ENCODE data around the gene STX1A. TPM values are rescaled to one million over a fixed set of nuclear protein-coding genes. Genes with fewer than 3 reads are reported as not detected.

Gene STX1A
- total RNA-seq, result 9.7 TPM

- peak; percentile 83 for DNase-seq
Observed at GRCh38 chr7:73718905-73719805, at the start of gene STX1A. Gene STX1A (minus strand): TSS chr7:73719669. CDS start chr7:73719631, 38 bp downstream.

GRCh38 chr7:73768641-73769480 is 49.4 kb upstream of the STX1A start:
- no peak for DNase-seq

GRCh38 chr7:73766556-73767229 is 47.2 kb upstream of the STX1A start:
- no peak for DNase-seq

- DNase-seq, result no peak
Observed at GRCh38 chr7:73762659-73762999, 43.2 kb upstream of the STX1A start.

GRCh38 chr7:73761854-73762658 is 42.6 kb upstream of the STX1A start:
- DNase-seq, result no peak

- DNase-seq, result no peak
Observed at GRCh38 chr7:73758581-73759138, 39.2 kb upstream of the STX1A start.

GRCh38 chr7:73749931-73750776 is 30.7 kb upstream of the STX1A start:
- no peak for DNase-seq

- DNase-seq, result no peak
Observed at GRCh38 chr7:73746378-73746777, 26.9 kb upstream of the STX1A start.

GRCh38 chr7:73742753-73743641 is 23.5 kb upstream of the STX1A start:
- peak; percentile 76 for DNase-seq

- DNase-seq, result peak; percentile 32
Observed at GRCh38 chr7:73742338-73742752, 22.9 kb upstream of the STX1A start.

- DNase-seq, result peak; percentile 15
Observed at GRCh38 chr7:73741600-73741999, 22.1 kb upstream of the STX1A start.

- peak; percentile 8 for DNase-seq
Observed at GRCh38 chr7:73740771-73741170, 21.3 kb upstream of the STX1A start.

GRCh38 chr7:73740212-73740611 is 20.7 kb upstream of the STX1A start:
- DNase-seq, result no peak

GRCh38 chr7:73739387-73739767 is 19.9 kb upstream of the STX1A start:
- no peak for DNase-seq

GRCh38 chr7:73738612-73739386 is 19.3 kb upstream of the STX1A start, which contains the start of gene ABHD11:
Gene ABHD11 (minus strand): TSS chr7:73738802. CDS start chr7:73738770, 32 bp downstream.
- DNase-seq, result peak; percentile 98

- peak; percentile 73 for DNase-seq
Observed at GRCh38 chr7:73738220-73738611, 18.7 kb upstream of the STX1A start.

GRCh38 chr7:73737491-73738219 is 18.2 kb upstream of the STX1A start:
- no peak for DNase-seq

- no peak for DNase-seq
Observed at GRCh38 chr7:73736885-73737284, 17.4 kb upstream of the STX1A start.

All from tongue (tissue), 2 donors.